Nephron (organoid): Measurements from ENCODE around the gene KIF26A.

Experiments
- H3K27ac Mint-ChIP-seq, 3 experiments: 2 replicates each; pipeline ENCODE4 v1.8.0; 2020; ENCODE audit warnings: mixed read lengths in 3 of 3, mild to moderate bottlenecking in 2 of 3, moderate library complexity in 1 of 3
- H3K27me3 Mint-ChIP-seq: 2 replicates; pipeline ENCODE4 v1.8.0; 2021; ENCODE audit warnings: low read depth, mild to moderate bottlenecking, moderate library complexity, mixed read lengths
- H3K36me3 Mint-ChIP-seq: 2 replicates; pipeline ENCODE4 v1.8.0; 2020; ENCODE audit warnings: low read depth, mixed read lengths
- H3K4me1 Mint-ChIP-seq: 2 replicates; pipeline ENCODE4 v1.8.0; 2020; ENCODE audit warnings: mixed read lengths
- H3K4me3 Mint-ChIP-seq, 3 experiments: 2 replicates each; pipeline ENCODE4 v1.8.0; 2020; ENCODE audit warnings: mild to moderate bottlenecking in 3 of 3, mixed read lengths in 3 of 3, moderate library complexity in 2 of 3
- H3K9me3 Mint-ChIP-seq: 2 replicates; pipeline ENCODE4 v1.8.0; 2020; ENCODE audit warnings: mixed read lengths
- CTCF ChIP-seq, 3 experiments: fragments of 200-600 bp; sonication (generic); IDR thresholded peaks; one replicate each; pipeline ENCODE4 v1.5.0; 2021; ENCODE audit warnings: antibody characterized with exemption in 3 of 3; ENCODE audit not compliant: unreplicated experiment in 3 of 3

Gene KIF26A

DNA sequence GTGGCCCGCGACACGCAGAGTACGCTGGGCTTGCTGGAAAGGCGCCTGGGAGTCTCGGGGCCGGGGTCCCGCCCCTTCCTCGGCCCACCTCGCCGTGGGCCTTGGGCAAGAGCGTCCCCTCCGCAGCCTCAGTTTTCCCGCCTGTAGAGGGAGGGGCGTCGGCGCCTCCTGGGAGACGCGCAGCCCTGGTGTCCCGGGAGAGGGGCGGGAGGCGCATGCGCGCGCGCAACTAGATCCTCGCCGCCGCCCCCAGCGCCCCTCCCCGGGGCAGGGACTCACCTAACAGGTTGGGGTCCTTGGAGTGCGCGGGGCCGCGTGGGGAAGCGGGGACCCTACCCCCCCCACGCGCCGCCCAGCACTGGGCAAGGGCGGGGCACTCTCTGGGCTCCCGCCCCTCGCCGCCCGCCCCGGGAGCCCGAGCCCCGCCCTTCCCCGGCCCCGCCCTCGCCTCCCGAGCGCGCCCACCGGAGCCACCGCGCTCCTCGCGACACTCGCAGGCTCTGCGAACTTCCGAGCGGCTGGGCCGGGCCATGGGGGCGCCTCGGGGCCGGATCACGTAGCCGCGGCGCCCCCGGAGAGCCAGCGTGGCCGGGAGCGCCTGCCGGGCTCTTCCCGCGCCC lies at the start of gene KIF26A:
Gene KIF26A, plus strand, starts transcription at position 490 of the 620 bp plus-strand sequence. CDS start 136 bp downstream, outside the sequence.
- peaks cover 51% of the 10 kb centered on the region for H3K27me3 Mint-ChIP-seq
- H3K27ac Mint-ChIP-seq = no peak within 1 kb of the TSS
- H3K4me3 Mint-ChIP-seq = peak within 1 kb of the TSS; percentile 79 to 83 (median 81)
- peaks cover 7% of the 10 kb centered on the region for H3K4me1 Mint-ChIP-seq
- H3K9me3 Mint-ChIP-seq = no peaks in the 10 kb centered on the region
- TF ChIP-seq CTCF (IDR thresholded peaks at IDR 0.05; ENCODE audit: unreplicated experiment in 3 of 3) = no peak
- no peaks in the 10 kb centered on the region for H3K36me3 Mint-ChIP-seq

- no peaks in the 10 kb centered on the region for H3K36me3 Mint-ChIP-seq
- no peak overlapping the region for H3K27ac Mint-ChIP-seq
- H3K4me1 Mint-ChIP-seq = peaks cover 5% of the 10 kb centered on the region
Measured at GRCh38 chr14:104090071-104090748, 48.2 kb upstream of the KIF26A start.

GRCh38 chr14:104091061-104091926 lies 47.1 kb upstream of the KIF26A start:
- TF ChIP-seq CTCF (IDR thresholded peaks at IDR 0.05; ENCODE audit: unreplicated experiment in 3 of 3) = no peak
- Mint-ChIP-seq H3K36me3 (no peaks in the 10 kb centered on the region), H3K27me3 (peaks cover 8% of the 10 kb centered on the region), H3K4me1 (peaks cover 5% of the 10 kb centered on the region), H3K27ac (no peak overlapping the region), H3K9me3 (no peaks in the 10 kb centered on the region), H3K4me3 (no peak overlapping the region)

More at GRCh38 chr14:104090071-104090748, 48.2 kb upstream of the KIF26A start:
- peaks cover 8% of the 10 kb centered on the region for H3K27me3 Mint-ChIP-seq
- no peak for TF ChIP-seq CTCF (IDR thresholded peaks at IDR 0.05; ENCODE audit: unreplicated experiment in 3 of 3)
- H3K4me3 Mint-ChIP-seq = no peak overlapping the region
- H3K9me3 Mint-ChIP-seq = no peaks in the 10 kb centered on the region

DNA sequence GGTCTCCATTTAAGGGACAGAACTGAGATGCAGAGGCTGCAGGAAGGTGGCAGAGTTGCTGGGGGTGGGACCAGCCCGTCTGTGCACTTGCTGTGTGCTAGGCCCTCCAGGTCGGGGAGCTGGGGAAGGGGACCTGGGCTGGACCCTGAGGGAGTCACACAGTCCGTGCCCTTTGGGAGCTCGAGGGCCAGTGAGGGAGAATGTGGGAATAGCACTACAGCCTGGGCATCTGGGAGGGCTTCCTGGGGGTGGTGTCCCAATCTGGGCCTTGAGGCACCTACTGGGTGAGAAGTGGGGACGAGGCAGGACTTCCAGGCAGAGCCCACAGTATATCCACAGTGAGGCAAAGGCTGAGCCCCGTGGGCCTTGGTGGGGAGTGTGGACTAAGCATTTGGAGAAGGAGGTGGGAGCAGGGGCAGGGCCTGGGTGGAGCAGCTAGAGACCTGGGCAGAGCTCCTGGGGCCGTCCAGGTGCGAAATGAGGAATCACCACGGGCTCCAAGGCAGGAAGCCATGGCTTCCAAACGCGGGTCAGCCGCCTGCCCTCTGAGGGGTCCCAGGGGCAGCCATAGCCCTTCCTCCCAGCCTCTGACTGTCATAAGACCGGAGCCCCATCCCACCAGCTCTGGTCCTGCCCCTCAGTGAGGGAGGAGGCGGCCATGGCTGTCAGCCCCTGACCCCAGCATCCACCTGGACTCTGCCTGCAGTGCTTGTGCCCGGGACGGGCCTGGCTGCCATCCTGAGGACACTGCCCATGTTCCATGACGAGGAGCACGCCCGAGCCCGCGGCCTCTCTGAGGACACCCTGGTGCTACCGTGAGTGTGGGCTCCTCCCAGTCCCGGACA lies 46.2 kb upstream of the KIF26A start:
- TF ChIP-seq CTCF (IDR thresholded peaks at IDR 0.05; ENCODE audit: unreplicated experiment in 3 of 3) = no peak
- Mint-ChIP-seq H3K9me3 (no peaks in the 10 kb centered on the region), H3K27ac (no peak overlapping the region)

DNA sequence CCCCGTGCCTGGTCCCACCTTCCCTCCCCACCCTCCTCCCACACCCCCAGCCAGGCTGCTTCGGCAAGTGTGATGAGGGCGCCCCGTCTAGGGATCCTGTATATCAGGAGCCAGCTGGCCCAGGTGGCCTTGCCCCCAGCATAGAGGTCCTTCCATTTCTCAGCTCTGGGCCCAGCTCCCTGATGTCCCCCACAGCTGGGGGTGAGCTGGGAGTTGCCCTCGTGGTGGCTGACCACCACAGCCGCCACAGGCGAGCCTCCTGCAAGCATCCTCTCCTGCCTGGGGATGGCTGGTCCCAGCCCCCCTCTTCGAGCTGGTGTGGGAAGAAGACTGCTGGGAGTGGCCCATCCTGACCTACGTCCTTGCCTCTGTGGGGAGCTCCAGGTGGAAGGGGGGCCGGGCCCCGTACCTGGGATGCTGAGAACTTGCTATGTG lies 45.4 kb upstream of the KIF26A start:
- Mint-ChIP-seq H3K4me3 (no peak overlapping the region), H3K4me1 (no peaks in the 10 kb centered on the region), H3K27ac (no peak overlapping the region), H3K36me3 (no peaks in the 10 kb centered on the region), H3K27me3 (peaks cover 4% of the 10 kb centered on the region), H3K9me3 (no peaks in the 10 kb centered on the region)
- no peak for TF ChIP-seq CTCF (IDR thresholded peaks at IDR 0.05; ENCODE audit: unreplicated experiment in 3 of 3)

More for the DNA sequence above, 46.2 kb upstream of the KIF26A start:
- no peaks in the 10 kb centered on the region for H3K36me3 Mint-ChIP-seq
- peaks cover 8% of the 10 kb centered on the region for H3K27me3 Mint-ChIP-seq
- no peak overlapping the region for H3K4me3 Mint-ChIP-seq
- peaks cover 3% of the 10 kb centered on the region for H3K4me1 Mint-ChIP-seq
